ENCODE measurements around the gene DAB1.

DNA sequence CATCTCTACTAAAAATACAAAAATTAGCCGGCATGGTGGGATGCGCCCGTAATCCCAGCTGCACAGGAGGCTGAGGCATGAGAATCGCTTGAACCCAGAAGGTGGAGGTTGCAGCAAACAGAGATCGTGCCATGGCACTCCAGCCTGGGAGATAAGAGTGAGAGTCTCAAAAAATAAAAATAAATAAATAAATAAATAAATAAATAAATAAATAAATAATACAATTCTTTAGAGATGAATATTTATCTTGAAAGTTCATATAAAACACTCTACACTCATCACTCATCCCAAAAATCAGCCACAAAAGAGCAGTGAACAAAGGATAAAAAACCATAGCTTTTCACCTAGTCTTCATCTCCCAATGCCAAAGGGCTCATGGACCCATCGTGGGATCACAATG is 295.9 kb downstream of the DAB1 start:
- TF ChIP-seq, protein P1, sequence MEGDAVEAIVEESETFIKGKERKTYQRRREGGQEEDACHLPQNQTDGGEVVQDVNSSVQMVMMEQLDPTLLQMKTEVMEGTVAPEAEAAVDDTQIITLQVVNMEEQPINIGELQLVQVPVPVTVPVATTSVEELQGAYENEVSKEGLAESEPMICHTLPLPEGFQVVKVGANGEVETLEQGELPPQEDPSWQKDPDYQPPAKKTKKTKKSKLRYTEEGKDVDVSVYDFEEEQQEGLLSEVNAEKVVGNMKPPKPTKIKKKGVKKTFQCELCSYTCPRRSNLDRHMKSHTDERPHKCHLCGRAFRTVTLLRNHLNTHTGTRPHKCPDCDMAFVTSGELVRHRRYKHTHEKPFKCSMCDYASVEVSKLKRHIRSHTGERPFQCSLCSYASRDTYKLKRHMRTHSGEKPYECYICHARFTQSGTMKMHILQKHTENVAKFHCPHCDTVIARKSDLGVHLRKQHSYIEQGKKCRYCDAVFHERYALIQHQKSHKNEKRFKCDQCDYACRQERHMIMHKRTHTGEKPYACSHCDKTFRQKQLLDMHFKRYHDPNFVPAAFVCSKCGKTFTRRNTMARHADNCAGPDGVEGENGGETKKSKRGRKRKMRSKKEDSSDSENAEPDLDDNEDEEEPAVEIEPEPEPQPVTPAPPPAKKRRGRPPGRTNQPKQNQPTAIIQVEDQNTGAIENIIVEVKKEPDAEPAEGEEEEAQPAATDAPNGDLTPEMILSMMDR (IDR thresholded peaks at IDR 0.05; ENCODE audit: low read length): no peak
- TF ChIP-seq EZH2 (IDR thresholded peaks at IDR 0.05; ENCODE audit: borderline replicate concordance, low read length): no peak

Data from OCI-LY1 (cell line).